SU-DHL-6 (cell line): Measurements from ENCODE around the gene PRXL2A.

Source experiments
- CTCF ChIP-seq: fragments of 200-600 bp; sonication (generic); IDR thresholded peaks from one replicate; pipeline ENCODE4 v1.5.1; 2017; ENCODE audit warnings: antibody characterized with exemption, mild to moderate bottlenecking, low read length, moderate library complexity; ENCODE audit not compliant: insufficient read depth, poor library complexity, severe bottlenecking
- EZH2phosphoT487 ChIP-seq: fragments of 200-600 bp; sonication (generic), shearing (Covaris generic); conservative IDR thresholded peaks from 2 replicates; pipeline ENCODE4 v1.6.1; 2018; ENCODE audit warnings: mild to moderate bottlenecking, antibody characterized with exemption, low read length, moderate library complexity, mixed read lengths

GRCh38 chr10:80394358-80394916 lies 13.9 kb upstream of the PRXL2A start:
- TF ChIP-seq CTCF (no peak), EZH2phosphoT487 (no peak)
